ENCODE results near the gene NYNRIN. TPM values are rescaled to one million over a fixed set of nuclear protein-coding genes. Genes with fewer than 3 reads are reported as not detected.
A peak's percentile ranks its signal among the peaks of the same experiment; 100 is the strongest.
"Not testable (repeated sequence)": the region's sequence is repeated elsewhere in the genome, so short reads cannot be mapped to it uniquely, and the experiment has no call there.

Gene NYNRIN
- total RNA-seq, 1 donor from 2014 or later = not detected

DNA sequence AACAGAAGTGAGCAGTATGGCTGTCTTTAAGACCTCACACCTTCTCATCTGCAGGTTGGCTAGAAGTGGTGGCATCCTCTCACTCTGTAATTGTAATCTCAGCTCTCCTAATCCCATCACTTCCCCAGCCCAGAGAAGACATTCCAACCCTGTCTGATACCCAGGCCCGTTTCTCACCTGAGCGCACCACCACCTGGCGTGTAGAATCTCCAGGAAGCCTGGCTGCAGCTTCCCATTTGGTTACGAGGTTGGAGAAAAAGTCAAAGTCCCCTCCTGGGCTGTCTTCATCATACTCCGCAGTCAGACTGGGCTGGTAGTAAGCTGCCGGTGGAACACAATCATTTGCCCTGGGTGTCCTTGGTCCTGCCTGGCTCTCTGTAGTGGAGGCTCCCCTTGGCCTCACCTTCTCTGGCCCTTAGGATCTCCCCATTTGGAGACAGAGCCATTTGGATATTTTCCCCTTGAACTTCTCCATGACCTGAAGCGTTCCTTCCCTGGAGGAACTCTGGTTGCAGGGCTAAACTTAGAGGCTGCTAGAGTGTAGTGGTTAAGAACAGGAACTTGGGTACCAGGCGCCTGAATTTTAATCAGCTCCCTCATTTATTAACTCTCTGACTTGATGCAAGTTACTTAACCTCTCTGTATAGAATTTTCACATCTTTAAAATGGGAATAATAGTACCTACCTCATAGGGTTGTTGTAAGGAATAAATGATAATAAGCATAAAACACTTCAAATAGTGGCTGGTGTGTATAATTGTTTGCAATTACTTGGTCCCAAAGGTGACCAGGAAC lies 42.0 kb downstream of the NYNRIN start:
- peaks cover 60% of the 10 kb centered on the region for H3K36me3 Mint-ChIP-seq (ENCODE audit: low read depth)
- H3K4me1 Mint-ChIP-seq = peaks cover 62% of the 10 kb centered on the region
- H3K9me3 Mint-ChIP-seq = peaks cover 5% of the 10 kb centered on the region
- no peak for DNase-seq
- peak overlapping the region; percentile 37 for H3K27ac Mint-ChIP-seq
- intact Hi-C loops (cut with micrococcal nuclease) = loop anchor here (5.0 to 10.0 kb wide), 2 partner anchors 191 to 876 kb away; partner anchors contain the start of genes AP1G2 and GZMB
- peaks cover 4% of the 10 kb centered on the region for H3K27me3 Mint-ChIP-seq
- peak overlapping the region; percentile 98 for H3K4me3 Mint-ChIP-seq

DNA sequence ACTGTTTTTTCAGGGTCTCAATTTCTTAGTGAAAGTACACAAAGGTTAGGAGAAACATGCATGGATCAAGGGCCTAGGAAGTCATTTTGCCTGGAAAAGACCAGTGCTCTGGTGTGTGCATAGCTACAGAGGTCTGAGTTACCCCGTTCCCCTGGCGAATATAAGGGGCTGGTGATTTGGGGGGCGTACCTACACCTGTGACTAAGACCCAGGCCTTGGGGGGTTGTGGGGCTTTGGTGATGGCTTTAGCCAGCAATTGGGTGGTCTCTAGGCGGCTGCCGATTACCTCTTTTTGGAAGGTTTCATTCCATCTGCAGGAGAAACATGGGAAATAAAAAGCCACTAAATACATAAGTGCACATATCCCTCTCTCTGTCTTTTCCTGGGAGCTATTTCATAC lies 42.7 kb downstream of the NYNRIN start:
- DNase-seq = peak; percentile 60
- peaks cover 5% of the 10 kb centered on the region for H3K9me3 Mint-ChIP-seq
- intact Hi-C loops (cut with micrococcal nuclease) = loop anchor here (5.0 to 10.0 kb wide), 2 partner anchors 191 to 877 kb away; partner anchors contain the start of genes AP1G2 and GZMB
- H3K36me3 Mint-ChIP-seq (ENCODE audit: low read depth) = peaks cover 58% of the 10 kb centered on the region
- H3K27me3 Mint-ChIP-seq = peaks cover 4% of the 10 kb centered on the region
- peak overlapping the region; percentile 98 for H3K4me3 Mint-ChIP-seq
- peaks cover 59% of the 10 kb centered on the region for H3K4me1 Mint-ChIP-seq
- peak overlapping the region; percentile 99 for H3K27ac Mint-ChIP-seq

DNA sequence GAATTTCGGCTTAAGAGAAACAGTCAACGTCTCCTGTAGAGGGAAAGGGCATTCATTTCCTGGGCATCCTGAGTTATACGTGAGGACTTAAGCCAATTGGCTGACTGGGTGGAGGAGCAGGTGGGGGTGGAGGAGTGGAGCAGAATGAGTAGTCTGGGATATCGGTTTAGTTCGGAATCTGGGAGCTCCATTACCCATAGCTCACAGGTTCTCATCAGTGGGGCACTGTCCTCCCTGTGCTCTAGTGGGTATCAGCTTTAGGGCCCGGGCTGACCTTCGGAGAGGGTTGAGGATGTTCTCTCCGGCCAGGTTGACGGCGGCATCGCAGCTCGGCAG lies 43.1 kb downstream of the NYNRIN start:
- DNase-seq = no peak
- intact Hi-C loops (cut with micrococcal nuclease) = loop anchor here (1.0 to 10.0 kb wide), 8 partner anchors 11 to 877 kb away; partner anchors contain the start of genes AP1G2, GZMB, LTB4R and LTB4R2
- peaks cover 5% of the 10 kb centered on the region for H3K9me3 Mint-ChIP-seq
- H3K4me3 Mint-ChIP-seq = peak overlapping the region; percentile 98
- peak overlapping the region; percentile 99 for H3K27ac Mint-ChIP-seq
- H3K4me1 Mint-ChIP-seq = peaks cover 55% of the 10 kb centered on the region
- peaks cover 4% of the 10 kb centered on the region for H3K27me3 Mint-ChIP-seq
- peaks cover 56% of the 10 kb centered on the region for H3K36me3 Mint-ChIP-seq (ENCODE audit: low read depth)

DNA sequence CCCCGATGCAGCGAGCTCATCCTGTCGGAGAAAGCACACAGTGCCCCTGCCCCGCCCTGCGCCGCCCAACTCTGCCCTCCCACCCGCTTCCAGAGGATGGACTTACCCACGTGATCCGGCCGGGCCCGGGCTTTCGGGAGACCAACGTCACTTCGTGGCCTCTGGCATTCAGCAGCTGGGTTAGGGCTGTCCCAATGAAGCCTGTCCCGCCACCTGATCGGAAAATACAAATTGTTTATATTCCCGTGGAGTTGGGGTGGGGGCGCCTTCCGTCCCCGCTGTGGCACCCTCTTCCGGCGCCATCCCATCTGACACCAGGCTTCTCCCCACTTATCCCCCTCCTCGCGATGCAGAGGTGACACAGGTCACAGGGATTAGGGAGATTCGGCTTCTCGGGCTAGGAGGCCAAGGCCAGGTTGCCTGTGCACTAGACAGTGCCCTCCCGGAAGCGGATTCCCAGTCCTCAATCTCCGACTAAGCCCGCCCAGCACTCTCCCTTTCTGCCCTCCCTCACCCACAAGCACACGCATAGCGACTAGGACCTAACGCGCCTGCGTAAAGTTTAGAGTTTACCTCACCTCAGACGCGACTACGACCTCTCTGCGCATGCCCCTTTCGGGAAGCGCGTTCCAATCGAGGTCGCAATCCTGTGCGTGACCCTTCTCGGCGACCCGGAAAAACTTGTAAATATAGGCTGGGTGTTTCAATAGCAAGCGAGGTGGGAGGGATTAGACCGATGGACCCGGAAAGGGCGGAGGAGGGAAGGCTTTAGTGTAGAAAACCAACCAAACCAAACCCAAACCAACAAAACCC lies 43.6 kb downstream of the NYNRIN start, which contains the start of gene SDR39U1:
SDR39U1 (minus strand) TSS at position 537 of the 813 bp plus-strand sequence; CDS start at position 530, 7 bp downstream.
- H3K4me3 Mint-ChIP-seq = peak within 1 kb of the TSS; percentile 98
- peaks cover 5% of the 10 kb centered on the region for H3K9me3 Mint-ChIP-seq
- H3K27me3 Mint-ChIP-seq = peaks cover 4% of the 10 kb centered on the region
- intact Hi-C loops (cut with micrococcal nuclease) = loop anchor here (1.0 to 10.0 kb wide), 8 partner anchors 11 to 878 kb away; partner anchors contain the start of genes AP1G2, GZMB, LTB4R and LTB4R2
- H3K4me1 Mint-ChIP-seq = peaks cover 49% of the 10 kb centered on the region
- H3K27ac Mint-ChIP-seq = peak within 1 kb of the TSS; percentile 99
- peak; percentile 99 for DNase-seq
- H3K36me3 Mint-ChIP-seq (ENCODE audit: low read depth) = peaks cover 53% of the 10 kb centered on the region

DNA sequence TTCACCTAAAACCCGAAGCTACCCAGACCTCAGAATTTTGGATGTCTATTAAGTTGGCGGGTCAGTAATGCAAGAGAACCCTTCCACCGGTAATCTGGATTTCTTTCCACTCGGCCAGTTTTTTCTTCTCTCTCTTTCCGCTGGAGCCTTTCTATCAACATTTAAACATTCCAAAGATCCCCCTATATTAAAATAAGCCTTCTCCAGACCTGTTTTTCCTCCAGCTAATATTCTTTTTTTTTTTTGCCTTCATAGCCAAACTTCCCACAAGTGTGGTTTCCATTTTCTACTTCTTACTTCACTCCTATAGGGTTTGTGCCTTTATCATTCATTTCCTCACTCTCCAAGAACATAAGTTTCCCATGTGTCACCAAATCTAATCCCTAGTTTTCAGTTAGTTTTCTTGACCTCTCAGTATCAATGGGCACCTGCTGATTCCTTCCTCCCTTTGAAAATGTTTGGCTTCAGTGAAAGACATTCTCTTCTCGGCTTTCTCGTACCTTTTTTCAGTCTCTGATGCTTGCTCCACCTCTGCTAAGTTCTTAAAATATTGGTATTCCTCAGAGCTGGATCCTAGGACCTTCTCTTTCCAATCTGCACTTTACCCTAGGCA lies 44.4 kb downstream of the NYNRIN start:
- Mint-ChIP-seq H3K36me3 (ENCODE audit: low read depth) (peaks cover 47% of the 10 kb centered on the region), H3K27me3 (peaks cover 4% of the 10 kb centered on the region), H3K4me1 (peaks cover 44% of the 10 kb centered on the region), H3K9me3 (peaks cover 5% of the 10 kb centered on the region), H3K4me3 (peak overlapping the region; percentile 98), H3K27ac (peak overlapping the region; percentile 99)
- DNase-seq = no peak
- intact Hi-C loops (cut with micrococcal nuclease) = loop anchor here (2.0 to 10.0 kb wide), 5 partner anchors 132 to 878 kb away; partner anchors contain the start of genes AP1G2, GZMB, LTB4R and LTB4R2

DNA sequence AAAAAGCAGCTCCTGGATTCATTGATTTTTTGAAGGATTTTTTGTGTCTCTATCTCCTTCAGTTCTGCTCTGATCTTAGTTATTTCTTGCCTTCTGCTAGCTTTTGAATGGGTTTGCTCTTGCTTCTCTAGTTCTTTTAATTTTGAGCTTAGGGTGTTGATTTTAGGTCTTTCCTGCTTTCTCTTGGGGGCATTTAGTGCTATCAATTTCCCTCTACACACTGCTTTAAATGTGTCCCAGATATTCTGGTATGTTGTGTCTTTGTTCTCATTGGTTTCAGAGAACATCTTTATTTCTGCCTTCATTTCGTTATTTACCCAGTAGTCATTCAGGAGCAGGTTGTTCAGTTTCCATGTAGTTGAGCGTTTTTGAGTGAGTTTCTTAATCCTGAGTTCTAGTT lies 52.0 kb downstream of the NYNRIN start:
- H3K27ac Mint-ChIP-seq = peak overlapping the region; percentile 17
- H3K4me1 Mint-ChIP-seq; H3K4me3 Mint-ChIP-seq; DNase-seq; H3K27me3 Mint-ChIP-seq; H3K9me3 Mint-ChIP-seq; H3K36me3 Mint-ChIP-seq (ENCODE audit: low read depth); intact Hi-C loops (cut with micrococcal nuclease): not testable (repeated sequence)

DNA sequence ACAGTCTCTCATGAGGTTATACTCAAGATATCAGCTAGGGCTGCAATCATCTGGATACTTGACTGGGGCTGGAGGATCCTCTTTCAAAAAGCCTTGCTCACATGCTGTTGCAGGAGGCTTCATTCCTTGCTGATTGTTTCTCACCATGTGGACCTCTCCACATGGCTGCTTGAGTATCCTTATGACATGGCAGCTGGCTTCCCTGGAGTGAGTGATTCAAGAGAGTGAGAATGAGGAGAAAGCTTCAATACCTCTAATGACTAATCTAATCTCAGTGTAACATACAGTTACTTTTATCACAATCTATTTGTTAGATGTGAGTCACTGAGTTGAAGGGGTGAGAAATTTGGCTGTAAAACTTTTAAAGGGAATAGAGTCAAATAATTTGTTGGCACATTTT lies 58.2 kb downstream of the NYNRIN start:
- Mint-ChIP-seq H3K9me3 (peaks cover 13% of the 10 kb centered on the region), H3K4me3 (no peak overlapping the region), H3K27ac (no peak overlapping the region), H3K4me1 (no peaks in the 10 kb centered on the region), H3K27me3 (no peaks in the 10 kb centered on the region), H3K36me3 (ENCODE audit: low read depth) (peaks cover 4% of the 10 kb centered on the region)
- no peak for DNase-seq
- intact Hi-C loops (cut with micrococcal nuclease) = no loop called here

DNA sequence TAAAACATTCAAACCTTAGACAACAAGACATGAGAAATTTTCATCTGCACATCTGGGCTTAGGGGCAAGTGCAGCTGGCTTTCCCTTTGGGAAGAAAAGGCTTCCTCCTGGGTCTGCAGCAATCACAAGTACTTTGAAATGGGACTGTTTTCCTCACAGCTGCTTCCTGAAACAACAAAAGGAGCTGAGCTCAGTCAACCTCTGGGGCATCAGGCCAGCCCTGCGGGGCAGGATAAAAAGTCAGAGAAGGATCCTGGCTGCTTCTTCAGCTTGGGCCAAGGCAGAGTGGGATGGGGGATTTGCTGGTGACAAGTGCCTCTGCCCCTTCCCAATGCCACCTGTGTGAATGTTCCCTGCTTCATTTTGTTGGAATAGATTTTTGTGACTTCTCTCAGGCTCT lies 59.9 kb downstream of the NYNRIN start:
- peaks cover 13% of the 10 kb centered on the region for H3K9me3 Mint-ChIP-seq
- DNase-seq = no peak
- H3K4me1 Mint-ChIP-seq = no peaks in the 10 kb centered on the region
- intact Hi-C loops (cut with micrococcal nuclease) = no loop called here
- H3K36me3 Mint-ChIP-seq (ENCODE audit: low read depth) = peaks cover 4% of the 10 kb centered on the region
- no peak overlapping the region for H3K27ac Mint-ChIP-seq
- no peak overlapping the region for H3K4me3 Mint-ChIP-seq
- H3K27me3 Mint-ChIP-seq = no peaks in the 10 kb centered on the region

DNA sequence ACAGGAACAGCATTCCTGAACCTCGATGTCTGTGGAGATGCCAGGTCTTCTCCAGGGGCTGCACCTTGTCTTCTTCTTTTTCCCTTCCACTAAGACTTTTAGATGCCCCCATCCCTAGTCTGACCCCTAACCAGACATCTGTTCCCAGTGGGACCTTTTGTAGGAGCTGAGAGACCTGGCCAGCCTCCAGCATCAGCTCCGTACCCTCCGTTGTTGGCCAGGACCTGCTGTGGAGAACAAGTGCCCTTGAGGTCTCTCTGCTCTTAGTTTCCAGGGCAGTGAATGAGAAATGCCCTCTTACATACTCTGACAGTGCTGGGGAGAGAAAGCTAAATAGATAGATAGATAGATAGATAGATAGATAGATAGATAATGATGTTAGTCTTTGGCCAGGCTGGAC lies 60.5 kb downstream of the NYNRIN start:
- H3K4me1 Mint-ChIP-seq = no peaks in the 10 kb centered on the region

DNA sequence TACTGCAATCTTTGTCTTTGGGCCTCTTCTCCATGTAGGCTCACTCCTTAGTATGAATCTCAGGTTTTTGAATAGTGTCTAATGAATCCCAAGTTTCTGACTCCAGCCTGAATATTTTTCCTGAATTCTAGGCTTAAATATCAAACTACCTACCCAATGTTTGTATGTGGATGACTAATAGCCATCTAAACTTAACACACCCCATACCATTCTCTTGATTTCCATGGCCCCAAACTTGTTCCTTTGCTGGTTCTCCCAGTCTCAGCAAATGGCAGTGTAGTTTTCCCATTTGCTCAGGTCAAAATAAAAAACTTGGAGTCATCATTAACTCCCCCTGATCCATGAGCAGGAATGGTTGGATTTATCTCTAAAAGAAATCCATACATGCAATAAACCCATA lies 62.5 kb downstream of the NYNRIN start:
- peaks cover 3% of the 10 kb centered on the region for H3K4me1 Mint-ChIP-seq
- H3K4me3 Mint-ChIP-seq = no peak overlapping the region
- no peak for DNase-seq
- H3K27me3 Mint-ChIP-seq = no peaks in the 10 kb centered on the region
- intact Hi-C loops (cut with micrococcal nuclease) = no loop called here
- H3K27ac Mint-ChIP-seq = no peak overlapping the region
- peaks cover 7% of the 10 kb centered on the region for H3K9me3 Mint-ChIP-seq
- H3K36me3 Mint-ChIP-seq (ENCODE audit: low read depth) = peaks cover 2% of the 10 kb centered on the region

More for the DNA sequence above, 60.5 kb downstream of the NYNRIN start:
- Mint-ChIP-seq H3K4me3 (no peak overlapping the region), H3K36me3 (ENCODE audit: low read depth) (no peaks in the 10 kb centered on the region), H3K27ac (no peak overlapping the region), H3K9me3 (peaks cover 8% of the 10 kb centered on the region), H3K27me3 (no peaks in the 10 kb centered on the region)
- no peak for DNase-seq
- intact Hi-C loops (cut with micrococcal nuclease) = no loop called here

DNA sequence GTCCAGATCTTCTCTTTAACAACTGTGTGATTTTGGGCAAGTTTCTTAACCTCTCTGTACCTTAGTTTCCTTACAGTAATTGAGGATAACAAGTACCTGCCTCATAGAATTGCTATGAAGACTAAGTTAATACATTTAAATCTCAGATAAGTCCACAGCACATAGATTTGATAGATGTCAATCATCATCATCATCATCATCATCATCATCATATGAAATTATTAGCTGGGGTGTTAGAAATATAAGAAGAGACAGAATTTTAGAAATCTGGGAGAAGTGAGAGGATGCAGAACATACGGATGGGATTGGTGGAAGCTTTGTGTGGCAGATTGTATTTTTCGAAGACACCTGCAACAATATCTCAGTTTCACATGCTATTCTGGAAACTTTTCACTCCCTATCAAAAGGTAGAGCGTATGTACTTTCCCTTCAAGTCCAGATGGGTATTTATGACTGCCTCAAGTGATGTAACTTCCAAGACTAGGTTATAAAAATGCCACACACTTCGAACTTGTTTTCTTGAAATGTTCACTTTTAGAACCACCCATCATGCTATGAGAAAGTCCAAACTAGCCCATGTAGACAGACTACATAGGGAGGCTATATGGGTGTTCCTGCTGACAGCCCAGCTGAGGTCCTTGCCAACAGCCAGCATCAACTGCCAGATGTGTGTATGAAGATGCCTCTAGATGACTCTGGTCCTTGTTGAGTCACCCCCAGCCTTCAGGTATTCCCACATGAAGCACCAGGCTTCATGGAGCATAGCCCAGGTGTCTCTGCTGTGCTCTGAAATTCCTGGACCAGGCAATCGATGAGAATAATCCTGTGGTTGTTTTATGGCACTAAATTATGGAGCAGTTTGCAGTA lies 64.4 kb downstream of the NYNRIN start:
- Mint-ChIP-seq H3K9me3 (peaks cover 13% of the 10 kb centered on the region), H3K27ac (no peak overlapping the region), H3K36me3 (ENCODE audit: low read depth) (peaks cover 2% of the 10 kb centered on the region), H3K4me3 (no peak overlapping the region), H3K4me1 (peaks cover 3% of the 10 kb centered on the region), H3K27me3 (no peaks in the 10 kb centered on the region)
- intact Hi-C loops (cut with micrococcal nuclease) = no loop called here
- no peak for DNase-seq

DNA sequence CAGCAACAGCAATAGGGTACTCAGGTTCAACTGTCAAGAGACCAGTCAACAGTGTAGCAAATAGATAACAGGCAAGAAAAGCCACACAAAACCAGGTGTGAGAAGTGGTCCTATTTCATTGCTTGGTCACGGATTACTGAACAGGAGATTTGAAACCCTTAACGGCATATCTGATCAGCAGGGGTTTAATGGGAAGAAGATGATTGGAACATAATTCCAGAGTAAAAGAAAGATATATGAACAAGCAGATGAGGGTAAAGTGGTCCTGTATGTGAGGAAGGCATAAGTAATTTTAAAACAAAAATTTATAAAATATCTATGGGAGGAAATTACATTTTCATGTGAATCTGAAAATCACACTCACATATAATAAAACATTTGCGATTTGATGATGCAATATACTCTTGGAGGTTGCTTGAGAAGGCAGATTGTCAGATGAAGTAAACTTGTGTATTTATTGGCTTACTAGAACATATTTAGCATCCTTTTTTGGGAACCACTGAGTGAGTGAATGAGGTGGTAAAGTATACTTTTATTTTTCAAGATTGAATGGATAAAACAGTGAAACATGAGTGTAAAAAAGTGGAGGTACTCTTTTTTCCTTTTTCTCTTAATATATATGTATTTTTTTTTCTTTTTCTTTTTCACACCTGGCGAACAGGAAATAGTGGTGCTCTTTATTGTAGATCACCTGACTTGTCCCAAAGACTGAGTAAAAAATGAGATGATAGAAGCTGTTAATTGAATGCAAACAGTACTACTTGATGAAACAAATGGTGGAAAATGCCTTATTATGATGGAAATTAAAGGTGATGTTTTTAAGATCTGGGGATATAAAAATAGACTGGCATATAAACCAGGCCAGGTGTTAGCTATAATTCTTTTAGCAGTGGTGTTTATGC lies 65.3 kb downstream of the NYNRIN start:
- no peak overlapping the region for H3K27ac Mint-ChIP-seq
- peaks cover 13% of the 10 kb centered on the region for H3K9me3 Mint-ChIP-seq
- H3K27me3 Mint-ChIP-seq = peaks cover 2% of the 10 kb centered on the region
- no peak overlapping the region for H3K4me3 Mint-ChIP-seq
- H3K36me3 Mint-ChIP-seq (ENCODE audit: low read depth) = peaks cover 2% of the 10 kb centered on the region
- H3K4me1 Mint-ChIP-seq = peaks cover 3% of the 10 kb centered on the region
- intact Hi-C loops (cut with micrococcal nuclease) = no loop called here
- no peak for DNase-seq
